Measurements from ENCODE around the gene IL11. TPM values are rescaled to one million over a fixed set of nuclear protein-coding genes. Genes with fewer than 3 reads are reported as not detected.

Gene IL11
- total RNA-seq, 1 experiment from 2014 or later: 1.8 TPM

GRCh38 chr19:55324662-55325061 is 45.6 kb downstream of the IL11 start (continued):
- TF ChIP-seq AFF4 (CRISPR knock-in tag; IDR thresholded peaks at IDR 0.05; ENCODE audit: borderline replicate concordance): no peak

GRCh38 chr19:55322204-55322885 is 47.9 kb downstream of the IL11 start:
- Mint-ChIP-seq H3K4me1 (peaks cover 18% of the 10 kb centered on the region), H3K27me3 (ENCODE audit: low read depth) (peaks cover 21% of the 10 kb centered on the region), H3K9me3 (no peaks in the 10 kb centered on the region), H3K36me3 (no peaks in the 10 kb centered on the region), H3K27ac (no peak overlapping the region), H3K4me3 (no peak overlapping the region)
- ATAC-seq: no peak
- no peak for DNase-seq (ENCODE audit: low spot score)
- ChIA-PET CTCF (interaction anchor here (1.1 to 3.4 kb wide), 6 partner anchors 17 to 162 kb away, joined by 3 to 26 read pairs (median 8); partner anchors contain the start of genes KMT5C and TMEM238), POLR2A (interaction anchor here (1.2 kb wide), 1 partner anchor 26 kb away, joined by 6 read pairs; no protein-coding TSS in a partner anchor)
- TF ChIP-seq CBFB (CRISPR knock-in tag; IDR thresholded peaks at IDR 0.05; ENCODE audit: low read depth) (no peak), IRF2 (CRISPR knock-in tag; IDR thresholded peaks at IDR 0.05; ENCODE audit: borderline replicate concordance, low read depth) (no peak), ZNF425 (CRISPR knock-in tag; conservative IDR thresholded peaks at IDR 0.05) (no peak), ZNF232 (CRISPR knock-in tag; IDR thresholded peaks at IDR 0.05) (no peak), STAT6 (CRISPR knock-in tag; conservative IDR thresholded peaks at IDR 0.05; ENCODE audit: low read depth) (no peak), OVOL2 (CRISPR knock-in tag; IDR thresholded peaks at IDR 0.05; ENCODE audit: borderline replicate concordance) (no peak), MXD4 (CRISPR knock-in tag; IDR thresholded peaks at IDR 0.05; ENCODE audit: borderline replicate concordance) (no peak), GRHL2 (CRISPR knock-in tag; IDR thresholded peaks at IDR 0.05; ENCODE audit: insufficient replicate concordance, severe bottlenecking) (no peak), ATF1 (CRISPR knock-in tag; IDR thresholded peaks at IDR 0.05) (no peak), CREM (CRISPR knock-in tag; IDR thresholded peaks at IDR 0.05) (no peak), RORB (CRISPR knock-in tag; IDR thresholded peaks at IDR 0.05) (no peak), ATF2 (CRISPR knock-in tag; IDR thresholded peaks at IDR 0.05; ENCODE audit: borderline replicate concordance, low read depth) (no peak)

Data from WTC11 (cell line).